ENCODE measurements around the gene ARHGEF7. TPM values are rescaled to one million over a fixed set of nuclear protein-coding genes. Genes with fewer than 3 reads are reported as not detected.
A peak's percentile ranks its signal among the peaks of the same experiment; 100 is the strongest.

ARHGEF7 gene
- total RNA-seq, 1 donor from 2014 or later = 146 TPM

- intact Hi-C loops (cut with DNase I) = no loop called here
- ATAC-seq = no peak
Observed at GRCh38 chr13:111278743-111279652, 163.9 kb downstream of the ARHGEF7 start.

GRCh38 chr13:111280226-111280625 is 165.1 kb downstream of the ARHGEF7 start:
- ATAC-seq = no peak
- DNase-seq (ENCODE audit: low spot score) = no peak
- intact Hi-C loops (cut with DNase I) = no loop called here

More at GRCh38 chr13:111278743-111279652, 163.9 kb downstream of the ARHGEF7 start:
- DNase-seq (ENCODE audit: low spot score) = no peak

DNA sequence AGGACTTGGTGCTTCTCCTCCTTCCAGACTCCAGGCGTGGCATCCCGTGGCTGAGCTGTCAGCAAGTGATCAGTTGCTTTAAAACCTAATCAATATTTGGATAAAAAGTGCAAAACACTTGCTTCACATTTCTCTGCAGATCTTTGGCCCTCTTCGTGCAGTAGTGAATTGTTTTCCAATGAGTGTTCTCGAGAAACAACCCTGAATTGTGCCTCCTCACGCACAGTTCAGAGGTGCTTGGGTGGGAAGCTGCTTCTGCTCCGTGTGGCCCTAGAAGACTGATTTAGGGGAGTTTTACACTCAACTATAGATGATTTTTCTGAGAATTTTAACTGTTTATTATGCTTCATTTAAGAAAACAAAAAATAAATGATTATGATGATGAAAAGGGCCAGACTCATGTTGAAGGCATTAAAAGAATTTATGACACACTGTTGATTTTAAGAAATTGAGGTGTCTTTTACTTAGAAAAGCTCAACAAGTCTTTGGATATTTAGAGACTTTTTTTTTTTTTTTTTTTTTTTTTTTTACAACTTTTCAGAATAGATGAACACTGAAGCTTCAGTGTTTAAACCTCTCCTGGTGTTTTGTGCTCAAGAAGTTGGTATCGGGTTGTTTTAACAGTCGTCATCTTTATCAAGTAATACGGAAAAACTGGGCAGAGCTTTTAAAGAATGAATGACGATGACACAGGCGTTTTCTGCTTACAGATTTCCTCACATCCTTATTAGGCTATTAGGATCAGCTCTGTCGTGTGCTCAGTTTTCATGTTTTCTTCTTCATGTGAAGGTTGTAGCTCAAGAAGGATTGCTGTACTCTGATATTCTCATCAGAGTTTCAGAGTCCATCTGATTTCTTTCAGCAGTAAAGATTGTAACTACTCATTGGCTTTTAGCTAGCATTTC is 165.8 kb downstream of the ARHGEF7 start:
- DNase-seq (ENCODE audit: low spot score) = no peak
- intact Hi-C loops (cut with DNase I) = no loop called here
- peak; percentile 34 for ATAC-seq

DNA sequence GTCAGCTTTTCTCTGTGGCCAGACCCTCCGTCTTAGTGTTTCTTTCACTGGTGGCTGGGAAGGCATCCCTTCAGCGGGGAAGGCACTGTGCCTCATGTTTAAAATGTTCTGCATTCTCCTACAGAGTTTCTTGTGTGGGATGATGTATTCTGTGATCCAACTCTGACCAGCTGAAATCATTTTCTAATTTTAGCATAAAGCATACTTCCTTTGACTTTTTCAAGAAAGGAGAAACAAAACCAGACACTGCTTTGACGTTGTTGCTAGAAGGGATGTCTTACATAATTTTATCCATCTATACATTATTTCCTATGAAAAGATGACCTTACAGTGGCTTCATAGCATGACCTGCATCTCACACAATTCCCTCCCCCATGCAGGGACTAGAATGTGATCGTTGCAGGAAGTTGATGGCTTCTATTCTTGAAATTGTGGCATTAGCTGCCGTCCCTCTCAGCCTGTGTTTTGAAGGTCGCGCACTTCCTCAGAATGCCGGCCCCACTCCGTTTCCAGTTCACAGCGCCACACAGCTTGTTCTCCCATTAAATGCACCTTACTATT is 166.7 kb downstream of the ARHGEF7 start:
- DNase-seq (ENCODE audit: low spot score) (no peak), ATAC-seq (peak; percentile 44)

DNA sequence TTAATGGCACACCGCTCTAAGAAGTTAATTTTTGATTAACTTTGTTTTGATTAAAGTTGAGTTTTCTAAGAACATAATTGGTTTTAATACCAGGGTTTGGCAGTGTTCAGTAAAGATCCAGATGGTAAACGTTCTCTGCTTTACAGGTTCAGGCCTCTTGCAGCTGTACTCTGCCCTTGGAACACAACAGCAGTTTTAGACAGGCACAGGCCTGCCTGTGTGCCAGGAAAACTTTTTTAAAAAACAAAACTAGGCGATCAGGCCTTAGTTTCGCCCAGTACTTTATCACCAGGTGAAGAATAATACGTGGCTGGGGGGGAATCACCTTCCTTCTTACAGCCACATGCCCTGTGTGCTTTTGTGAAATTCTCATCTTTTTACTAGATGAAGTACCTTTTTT is 167.3 kb downstream of the ARHGEF7 start:
- ATAC-seq (no peak), DNase-seq (ENCODE audit: low spot score) (no peak)
- intact Hi-C loops (cut with DNase I) = no loop called here

More for the DNA sequence above, 166.7 kb downstream of the ARHGEF7 start:
- intact Hi-C loops (cut with DNase I) = no loop called here

- DNase-seq (ENCODE audit: low spot score) = no peak
- intact Hi-C loops (cut with DNase I) = no loop called here
- peak; percentile 14 for ATAC-seq
Observed at GRCh38 chr13:111282997-111283396, 167.9 kb downstream of the ARHGEF7 start.

- no peak for DNase-seq (ENCODE audit: low spot score)
- intact Hi-C loops (cut with DNase I) = no loop called here
Observed at GRCh38 chr13:111283457-111283856, 168.3 kb downstream of the ARHGEF7 start.

DNA sequence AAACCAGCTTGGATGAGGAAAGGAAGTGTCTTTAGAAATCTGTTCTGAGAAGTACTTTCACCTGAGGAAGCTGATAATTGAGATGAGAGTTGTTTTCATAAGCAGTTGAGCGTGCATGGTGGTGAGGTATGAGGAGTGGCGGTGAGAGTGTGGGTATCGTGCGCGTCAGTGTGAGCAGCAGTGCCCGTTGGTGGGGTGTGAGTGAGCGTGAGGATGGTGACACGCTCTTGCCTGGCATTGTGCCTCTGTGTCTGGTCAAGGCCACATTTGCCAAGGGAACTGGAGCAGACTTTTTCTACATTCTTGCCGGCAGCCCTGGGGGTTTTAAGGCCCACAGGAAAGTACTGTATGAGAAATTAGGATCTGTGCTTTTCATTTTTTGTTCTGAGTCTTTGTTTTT is 168.9 kb downstream of the ARHGEF7 start:
- ATAC-seq (no peak), DNase-seq (ENCODE audit: low spot score) (no peak)
- intact Hi-C loops (cut with DNase I) = no loop called here

More at GRCh38 chr13:111283457-111283856, 168.3 kb downstream of the ARHGEF7 start:
- no peak for ATAC-seq

GRCh38 chr13:111284565-111284964 is 169.5 kb downstream of the ARHGEF7 start:
- DNase-seq (ENCODE audit: low spot score) (no peak), ATAC-seq (no peak)
- intact Hi-C loops (cut with DNase I) = no loop called here

GRCh38 chr13:111286162-111286561 is 171.1 kb downstream of the ARHGEF7 start:
- intact Hi-C loops (cut with DNase I) = no loop called here
- DNase-seq (ENCODE audit: low spot score) (no peak), ATAC-seq (no peak)

DNA sequence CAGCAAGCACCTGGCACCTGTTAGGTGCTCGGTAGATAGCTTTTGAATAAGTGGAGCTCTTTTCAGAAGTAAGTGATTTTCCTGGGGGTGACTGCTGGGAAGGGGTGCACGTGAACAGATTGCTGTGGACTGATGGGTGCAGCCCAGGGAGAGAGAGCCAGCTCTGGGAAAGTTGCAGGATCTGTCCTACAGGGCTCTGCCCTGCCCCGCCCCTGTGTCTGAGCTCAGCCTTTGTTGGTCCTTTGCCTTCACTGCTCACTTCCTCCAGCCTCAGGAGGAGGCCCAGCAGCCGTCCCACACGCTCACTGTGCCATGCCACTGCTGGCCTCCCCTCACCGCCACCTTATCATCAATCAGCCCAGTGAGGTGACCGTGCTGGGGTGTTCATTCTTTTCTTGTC is 171.6 kb downstream of the ARHGEF7 start:
- intact Hi-C loops (cut with DNase I) = no loop called here
- ATAC-seq (no peak), DNase-seq (ENCODE audit: low spot score) (no peak)

- intact Hi-C loops (cut with DNase I) = no loop called here
- DNase-seq (ENCODE audit: low spot score) = no peak
- ATAC-seq = no peak
Observed at GRCh38 chr13:111287201-111287600, 172.1 kb downstream of the ARHGEF7 start.

DNA sequence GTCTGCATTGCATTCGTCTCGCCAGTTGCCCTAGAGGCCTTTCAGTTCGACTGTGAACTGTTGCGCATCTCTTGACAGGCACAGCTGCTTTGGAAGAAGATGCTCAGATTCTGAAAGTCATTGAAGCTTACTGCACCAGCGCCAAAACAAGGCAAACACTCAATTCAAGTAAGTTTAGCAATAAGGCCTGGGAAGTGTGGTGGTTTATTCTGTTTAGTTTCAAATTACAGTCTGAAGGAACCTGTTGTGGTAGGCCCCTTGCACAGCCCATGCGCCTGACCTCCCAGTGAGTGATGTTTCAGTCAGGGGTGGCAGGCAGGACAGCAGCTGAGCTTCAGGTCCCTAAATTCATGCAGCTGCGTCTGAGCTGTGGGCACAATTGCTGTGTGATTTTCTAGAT is 173.2 kb downstream of the ARHGEF7 start:
- intact Hi-C loops (cut with DNase I) = no loop called here
- no peak for ATAC-seq

DNA sequence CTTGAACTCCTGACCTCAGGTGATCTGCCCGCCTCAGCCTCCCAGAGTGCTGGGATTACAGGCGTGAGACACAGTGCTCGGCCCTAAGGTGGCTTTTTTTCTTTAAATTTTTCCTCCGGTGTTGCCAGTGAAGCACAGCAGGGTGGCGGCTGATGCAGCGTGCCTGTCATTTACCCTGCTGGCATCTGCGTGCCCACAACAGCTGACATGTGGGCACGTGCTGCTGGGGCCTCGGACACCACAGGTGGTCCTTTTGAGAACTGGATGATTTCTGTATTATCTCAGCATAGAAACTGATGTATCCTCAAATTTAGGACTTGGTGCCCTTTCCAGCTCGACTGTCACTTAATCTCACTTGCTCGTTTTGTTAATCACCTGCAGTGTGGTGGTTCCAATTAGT is 174.1 kb downstream of the ARHGEF7 start:
- ATAC-seq (no peak), DNase-seq (ENCODE audit: low spot score) (no peak)
- intact Hi-C loops (cut with DNase I) = no loop called here

More for the DNA sequence above, 173.2 kb downstream of the ARHGEF7 start:
- no peak for DNase-seq (ENCODE audit: low spot score)

DNA sequence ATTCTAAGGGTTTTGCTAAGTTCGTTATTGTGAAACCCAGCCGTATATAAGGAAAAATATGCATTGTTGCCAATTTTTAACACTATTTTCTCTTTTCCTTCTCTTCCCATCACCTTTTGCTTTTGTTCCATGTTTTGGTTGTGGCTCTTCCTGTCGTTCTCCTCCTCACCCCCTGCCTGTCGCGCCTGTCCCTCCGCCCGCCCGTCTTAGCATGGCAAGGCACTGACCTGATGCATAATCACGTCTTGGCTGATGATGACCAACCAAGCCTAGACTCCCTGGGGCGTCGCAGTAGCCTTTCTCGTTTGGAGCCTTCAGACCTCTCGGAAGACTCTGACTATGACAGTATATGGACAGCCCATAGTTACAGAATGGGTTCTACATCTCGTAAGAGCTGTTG is 176.8 kb downstream of the ARHGEF7 start:
- DNase-seq (ENCODE audit: low spot score) (no peak), ATAC-seq (no peak)
- intact Hi-C loops (cut with DNase I) = no loop called here

DNA sequence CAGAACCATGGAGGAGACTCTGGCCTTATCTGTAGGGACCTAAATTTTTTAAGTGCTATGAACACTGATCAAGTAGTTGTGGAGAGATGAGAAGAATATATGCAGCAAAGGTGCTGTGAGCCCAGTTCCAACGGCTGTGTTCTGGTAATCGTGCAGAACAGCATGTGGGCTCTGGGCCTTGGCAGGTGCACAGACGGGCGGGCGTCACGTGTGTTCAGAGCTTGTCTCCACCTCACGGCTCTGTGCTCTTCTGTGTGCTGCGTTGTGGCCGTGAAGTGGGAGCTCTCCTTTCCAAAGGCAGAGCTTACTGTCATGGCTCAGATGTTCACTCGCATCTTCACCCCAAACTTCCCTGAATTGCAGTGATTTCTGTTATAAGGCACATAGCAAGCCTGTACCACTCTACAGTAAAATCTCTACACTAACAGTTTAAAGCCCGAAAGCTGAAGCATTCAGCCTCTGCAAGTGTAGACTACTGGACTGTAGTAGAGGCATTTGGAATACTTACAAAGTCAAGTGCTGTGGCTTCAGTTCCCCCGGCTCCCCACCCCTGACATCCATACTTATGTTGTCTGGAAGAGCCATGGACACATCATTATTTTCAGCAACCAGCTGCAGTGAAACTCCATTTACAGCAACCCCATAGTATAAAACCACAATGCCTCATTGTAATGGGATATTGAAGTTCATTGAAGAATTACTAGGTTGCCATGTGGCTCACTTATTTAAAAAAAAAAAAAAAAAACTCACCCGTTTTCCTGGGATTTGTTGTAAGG is 177.8 kb downstream of the ARHGEF7 start:
- intact Hi-C loops (cut with DNase I) = no loop called here

DNA sequence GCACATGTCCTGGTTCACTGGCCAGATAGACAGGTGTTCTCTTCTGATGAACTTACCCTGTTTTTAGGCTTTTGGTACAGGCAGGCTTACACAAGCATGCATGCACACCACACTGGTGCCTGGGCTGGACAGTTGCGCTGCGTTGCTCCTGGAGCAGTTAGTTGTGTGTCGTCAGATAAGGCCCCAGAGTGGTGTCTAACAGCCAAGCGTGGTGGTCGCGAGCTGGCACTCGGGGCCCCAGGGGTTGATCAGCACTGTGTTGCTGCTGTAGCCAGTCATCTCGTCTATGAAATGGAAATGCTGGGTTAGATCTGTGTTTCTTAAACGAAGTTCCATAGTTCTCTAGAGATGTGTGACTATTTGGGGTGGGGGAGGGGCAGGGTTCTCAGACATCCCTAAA is 180.8 kb downstream of the ARHGEF7 start:
- DNase-seq (ENCODE audit: low spot score) (no peak), ATAC-seq (no peak)
- intact Hi-C loops (cut with DNase I) = no loop called here

More for the DNA sequence above, 177.8 kb downstream of the ARHGEF7 start:
- ATAC-seq (no peak), DNase-seq (ENCODE audit: low spot score) (no peak)

GRCh38 chr13:111296417-111296816 is 181.3 kb downstream of the ARHGEF7 start:
- no peak for ATAC-seq
- DNase-seq (ENCODE audit: low spot score) = no peak
- intact Hi-C loops (cut with DNase I) = no loop called here
